WTC11 (cell line): ENCODE data around the gene OPCML. TPM values are rescaled to one million over a fixed set of nuclear protein-coding genes. Genes with fewer than 3 reads are reported as not detected.

ENCODE experiments used
- ATAC-seq: fragments of 200-7000 bp; cut with Tn5 transposase; 2 replicates; pipeline ENCODE4 v1.10.0; 2021; ENCODE audit warnings: mild to moderate bottlenecking, moderate library complexity
- CTCF ChIA-PET: fragments of 300-600 bp; sonication (Branson Sonifier 250); formaldehyde crosslinking; loops from one replicate; lab custom pipeline; 2021; ENCODE audit warnings: antibody characterized with exemption; lab: Charles Lee
- POLR2A ChIA-PET: fragments of 350-600 bp; sonication (Branson Sonifier 250); formaldehyde crosslinking; loops from one replicate; lab custom pipeline; 2021; ENCODE audit warnings: antibody characterized with exemption; lab: Charles Lee
- DNase-seq: peaks from one replicate; pipeline ENCODE4 v3.0.0; 2021; ENCODE audit warnings: low spot score
- H3K27ac Mint-ChIP-seq: 2 replicates; pipeline ENCODE4 v1.8.0; 2021; ENCODE audit warnings: mixed read lengths
- H3K27me3 Mint-ChIP-seq: 2 replicates; pipeline ENCODE4 v1.8.0; 2021; ENCODE audit warnings: low read depth, mild to moderate bottlenecking, moderate library complexity, mixed read lengths
- H3K36me3 Mint-ChIP-seq: 2 replicates; pipeline ENCODE4 v1.8.0; 2021; ENCODE audit warnings: mixed read lengths
- H3K4me1 Mint-ChIP-seq: 2 replicates; pipeline ENCODE4 v1.8.0; 2022; ENCODE audit warnings: mixed read lengths
- H3K4me3 Mint-ChIP-seq: 2 replicates; pipeline ENCODE4 v1.8.0; 2021; ENCODE audit warnings: mild to moderate bottlenecking, moderate library complexity, mixed read lengths
- H3K9me3 Mint-ChIP-seq: 2 replicates; pipeline ENCODE4 v1.8.0; 2021; ENCODE audit warnings: mixed read lengths
- AR ChIP-seq: fragments of 250-450 bp; sonication (Bioruptor Pico); IDR thresholded peaks from 2 replicates; pipeline ENCODE4 v1.9.0; 2021; ENCODE audit warnings: mild to moderate bottlenecking
- ATF6 ChIP-seq: sonication (generic); formaldehyde crosslinking; IDR thresholded peaks from 2 replicates; pipeline ENCODE4 v1.8.1; 2023; ENCODE audit warnings: mild to moderate bottlenecking, missing genetic modification reagents
- E2F4 ChIP-seq: sonication (generic); formaldehyde crosslinking; IDR thresholded peaks from 2 replicates; pipeline ENCODE4 v1.8.1; 2022; ENCODE audit warnings: low read depth, mild to moderate bottlenecking, moderate library complexity, missing genetic modification reagents, borderline replicate concordance
- EMX1 ChIP-seq: fragments of 250-450 bp; sonication (Bioruptor Pico); IDR thresholded peaks from 2 replicates; pipeline ENCODE4 v1.8.0; 2021; ENCODE audit warnings: mild to moderate bottlenecking
- FOXJ3 ChIP-seq: sonication (generic); formaldehyde crosslinking; IDR thresholded peaks from 2 replicates; pipeline ENCODE4 v1.9.0; 2021; ENCODE audit warnings: missing genetic modification reagents, mild to moderate bottlenecking, borderline replicate concordance
- HMGA2 ChIP-seq: fragments of 250-450 bp; sonication (Bioruptor Pico); IDR thresholded peaks from 2 replicates; pipeline ENCODE4 v1.4.0; 2021; ENCODE audit warnings: mild to moderate bottlenecking, moderate library complexity
- IRF2 ChIP-seq: sonication (generic); formaldehyde crosslinking; IDR thresholded peaks from 2 replicates; pipeline ENCODE4 v1.8.0; 2022; ENCODE audit warnings: low read depth, missing genetic modification reagents, borderline replicate concordance
- MLX ChIP-seq: sonication (generic); formaldehyde crosslinking; IDR thresholded peaks from 2 replicates; pipeline ENCODE4 v1.8.1; 2023; ENCODE audit warnings: mild to moderate bottlenecking, missing genetic modification reagents, moderate library complexity
- SMAD4 ChIP-seq: sonication (generic); formaldehyde crosslinking; IDR thresholded peaks from 2 replicates; pipeline ENCODE4 v1.8.0; 2022; ENCODE audit warnings: mild to moderate bottlenecking, missing genetic modification reagents
- TEAD1 ChIP-seq: sonication (generic); formaldehyde crosslinking; IDR thresholded peaks from 2 replicates; pipeline ENCODE4 v1.8.0; 2022; ENCODE audit warnings: mild to moderate bottlenecking, missing genetic modification reagents
- TP53 ChIP-seq: sonication (generic); formaldehyde crosslinking; IDR thresholded peaks from 2 replicates; pipeline ENCODE4 v1.8.1; 2023; ENCODE audit warnings: mild to moderate bottlenecking, missing genetic modification reagents
- USF2 ChIP-seq: sonication (generic); formaldehyde crosslinking; IDR thresholded peaks from 2 replicates; pipeline ENCODE4 v1.8.1; 2023; ENCODE audit warnings: mild to moderate bottlenecking, missing genetic modification reagents, moderate library complexity
- ZNF219 ChIP-seq: sonication (generic); formaldehyde crosslinking; IDR thresholded peaks from 2 replicates; pipeline ENCODE4 v1.8.0; 2023; ENCODE audit warnings: missing genetic modification reagents, mild to moderate bottlenecking, borderline replicate concordance
- ZNF232 ChIP-seq: sonication (generic); formaldehyde crosslinking; IDR thresholded peaks from 2 replicates; pipeline ENCODE4 v1.8.0; 2022; ENCODE audit warnings: mild to moderate bottlenecking, missing genetic modification reagents
- ZNF281 ChIP-seq: sonication (generic); formaldehyde crosslinking; IDR thresholded peaks from 2 replicates; pipeline ENCODE4 v1.8.0; 2023; ENCODE audit warnings: mild to moderate bottlenecking, missing genetic modification reagents
- ZNF532 ChIP-seq: fragments of 250-450 bp; sonication (Bioruptor Pico); IDR thresholded peaks from 2 replicates; pipeline ENCODE4 v1.9.0; 2021; ENCODE audit warnings: mild to moderate bottlenecking, borderline replicate concordance
- total RNA-seq: library from RNA; stranded (reverse); gene quantifications from 3 replicates; pipeline ENCODE4 v1.2.3, GENCODE V29; 2021

OPCML gene
- total RNA-seq, 1 experiment from 2014 or later = 1.5 TPM

GRCh38 chr11:132439711-132440255 is 1092.5 kb downstream of the OPCML start (continued):
- TF ChIP-seq ZNF532 (CRISPR knock-in tag) (no peak), USF2 (CRISPR knock-in tag) (no peak), TP53 (no peak), E2F4 (CRISPR knock-in tag) (no peak), SMAD4 (CRISPR knock-in tag) (no peak), ZNF281 (CRISPR knock-in tag) (no peak), HMGA2 (CRISPR knock-in tag) (no peak)

- no peaks in the 10 kb centered on the region for H3K27me3 Mint-ChIP-seq
- H3K4me3 Mint-ChIP-seq = no peak overlapping the region
- H3K27ac Mint-ChIP-seq = no peak overlapping the region
- ChIA-PET CTCF (no interaction called here), POLR2A (no interaction called here)
- H3K9me3 Mint-ChIP-seq = peaks cover 4% of the 10 kb centered on the region; the same call in 1 of the 2 replicates
- ATAC-seq (no peak), DNase-seq (no peak)
- H3K4me1 Mint-ChIP-seq = peaks cover 6% of the 10 kb centered on the region
- TF ChIP-seq IRF2 (CRISPR knock-in tag) (no peak), ZNF232 (CRISPR knock-in tag) (no peak), FOXJ3 (CRISPR knock-in tag) (no peak), EMX1 (CRISPR knock-in tag) (no peak), TEAD1 (CRISPR knock-in tag) (no peak), ATF6 (CRISPR knock-in tag) (no peak), MLX (CRISPR knock-in tag) (no peak), AR (CRISPR knock-in tag) (no peak), ZNF219 (no peak)
- no peaks in the 10 kb centered on the region for H3K36me3 Mint-ChIP-seq
Measured at GRCh38 chr11:132438418-132438817, 1093.9 kb downstream of the OPCML start.
